Natural killer cell (primary cell): ENCODE results near the gene PSMD14. TPM values are rescaled to one million over a fixed set of nuclear protein-coding genes. Genes with fewer than 3 reads are reported as not detected.

Experiments used
- ATAC-seq, 3 donors: fragments of 150-1000 bp in 2 of 3; fragments of 200-7000 bp in 1 of 3; cut with Tn5 transposase; 1 replicate in 1 of 3; 2 replicates in 2 of 3; pipeline ENCODE4 v1.10.0; 2021; ENCODE audit warnings: mild to moderate bottlenecking in 2 of 3, moderate library complexity in 2 of 3
- DNase-seq, 2 donors: peaks; one replicate each; pipeline versions ENCODE4 v3.0.0 to v3.0.0-alpha.2; 2013 to 2021; ENCODE audit warnings: mixed read lengths in 1 of 2
- H3K27ac ChIP-seq: one replicate; pipeline ENCODE4 v1.5.1; 2013; ENCODE audit warnings: mild to moderate bottlenecking, low read length
- H3K27me3 ChIP-seq: one replicate; pipeline ENCODE4 v1.6.1; 2013; ENCODE audit warnings: low read length; ENCODE audit not compliant: control insufficient read depth, insufficient read depth
- H3K36me3 ChIP-seq: one replicate; pipeline ENCODE4 v1.6.1; 2013; ENCODE audit warnings: low read length; ENCODE audit not compliant: control insufficient read depth, insufficient read depth
- H3K4me1 ChIP-seq: one replicate; pipeline ENCODE4 v1.6.1; 2013; ENCODE audit warnings: low read length; ENCODE audit not compliant: control insufficient read depth, insufficient read depth
- H3K4me3 ChIP-seq: one replicate; pipeline ENCODE4 v1.5.1; 2013; ENCODE audit warnings: low read length
- H3K9me3 ChIP-seq: one replicate; pipeline ENCODE4 v1.6.1; 2013; ENCODE audit warnings: low read length; ENCODE audit not compliant: control insufficient read depth, insufficient read depth
- H3K27ac Mint-ChIP-seq, 2 donors: one replicate each; pipeline ENCODE4 v1.8.0; 2022; ENCODE audit warnings: mild to moderate bottlenecking in 2 of 2, mixed read lengths in 2 of 2, moderate library complexity in 1 of 2
- H3K27me3 Mint-ChIP-seq, 2 donors: one replicate each; pipeline ENCODE4 v1.8.0; 2022; ENCODE audit warnings: low read depth in 2 of 2, mixed read lengths in 2 of 2
- H3K36me3 Mint-ChIP-seq: one replicate; pipeline ENCODE4 v1.8.0; 2022; ENCODE audit warnings: mixed read lengths
- H3K4me1 Mint-ChIP-seq, 2 donors: one replicate each; pipeline ENCODE4 v1.8.0; 2022; ENCODE audit warnings: mixed read lengths in 2 of 2
- H3K4me3 Mint-ChIP-seq: one replicate; pipeline ENCODE4 v1.8.0; 2022; ENCODE audit warnings: mild to moderate bottlenecking, moderate library complexity, mixed read lengths
- H3K9me3 Mint-ChIP-seq, 2 donors: one replicate each; pipeline ENCODE4 v1.8.0; 2022; ENCODE audit warnings: mixed read lengths in 2 of 2
- CTCF ChIP-seq: fragments of 200-600 bp; IDR thresholded peaks from one replicate; pipeline ENCODE4 v1.8.0; 2022; ENCODE audit warnings: antibody characterized with exemption
- WGBS: methylation state at CpG from one replicate; pipeline ENCODE4 v1.1.7; 2013; ENCODE audit warnings: missing lambda C conversion rate; ENCODE audit not compliant: insufficient coverage; 5-methylcytosine and 5-hydroxymethylcytosine counted together
- intact Hi-C: fragments of 100-400 bp; cut with micrococcal nuclease; formaldehyde crosslinking; loops from one replicate; pipeline ENCODE4 v1.14.2; 2022
- total RNA-seq, 4 donors: library from RNA; stranded (reverse); fragments of 120-200 nt in 1 of 4; gene quantifications; one replicate each; pipeline versions ENCODE4 v1.2.3 to v1.2.4, GENCODE V29; 2013 to 2022

PSMD14 gene
- total RNA-seq, 3 donors from 2014 or later (not counting 1 experiment from before 2014, with no cell fraction given) = 34.2 to 40.9 (median 36.2) TPM

DNA sequence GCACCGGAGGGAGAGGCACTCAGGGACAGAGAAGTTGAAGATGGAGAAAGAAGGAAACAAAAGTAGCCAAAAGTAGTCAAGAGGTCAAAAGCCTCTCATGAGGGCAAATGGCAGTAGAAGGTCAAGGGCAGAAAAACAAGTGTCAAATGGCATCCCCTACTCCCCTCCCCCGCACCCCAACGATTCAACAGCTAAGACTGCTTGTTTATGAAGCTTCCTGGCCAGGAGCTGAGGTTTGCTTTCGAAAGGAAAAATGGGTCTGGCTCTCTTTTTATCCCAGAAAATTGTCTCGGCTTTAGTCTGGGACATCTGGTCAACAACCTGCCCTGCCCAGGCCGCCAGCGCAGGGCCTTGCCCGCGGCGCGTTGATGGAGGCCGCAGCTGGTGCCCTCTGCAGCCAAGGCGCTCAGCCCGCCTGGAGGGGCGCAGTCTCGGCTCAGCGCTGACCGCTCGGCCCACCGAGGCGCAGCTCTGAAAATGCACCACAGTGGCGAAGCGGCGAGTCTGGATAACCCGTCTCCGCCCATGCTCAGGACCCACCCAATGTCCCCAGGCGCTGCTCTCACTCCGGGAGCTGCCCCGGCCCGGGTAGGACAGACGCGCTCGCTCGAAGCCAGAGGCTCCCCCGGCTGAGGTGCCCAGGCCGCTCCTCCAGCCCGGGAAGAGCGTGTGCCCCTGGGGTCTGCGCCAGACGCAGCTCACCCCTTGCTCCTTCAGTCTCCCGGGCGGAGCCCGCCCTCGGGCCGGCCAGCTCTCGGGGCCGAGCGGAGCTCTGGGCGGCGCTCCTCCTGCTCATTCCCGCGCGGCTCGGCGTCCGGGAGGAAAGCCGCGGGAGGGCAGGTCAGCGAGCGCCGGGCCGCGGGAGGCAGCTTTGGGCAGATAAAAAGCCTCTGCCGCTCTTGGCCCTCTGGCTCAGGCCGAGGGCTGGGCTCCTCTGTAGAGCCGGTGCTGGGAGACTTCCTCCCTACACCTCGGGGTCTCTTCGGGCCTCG, 106.1 kb downstream of the PSMD14 start:
- H3K27ac ChIP-seq = no peak overlapping the region
- ATAC-seq = peak; percentile 44 to 64 (median 50)
- peaks cover 36% of the 10 kb centered on the region for H3K4me1 ChIP-seq
- DNase-seq = peak in 1 of 2 donors; percentile 21
- no peak overlapping the region for H3K27ac Mint-ChIP-seq
- H3K36me3 Mint-ChIP-seq = peaks cover 9% of the 10 kb centered on the region
- peaks cover 1% of the 10 kb centered on the region for H3K36me3 ChIP-seq
- no peak overlapping the region for H3K4me3 ChIP-seq
- intact Hi-C loops = no loop called here
- peaks cover 42% of the 10 kb centered on the region for H3K27me3 ChIP-seq
- H3K27me3 Mint-ChIP-seq = peaks cover 46 to 54% of the 10 kb centered on the region in 2 donors
- no peaks in the 10 kb centered on the region for H3K9me3 ChIP-seq
- H3K9me3 Mint-ChIP-seq = no peaks in the 10 kb centered on the region
- 7% methylated on average over 69 of the region's 69 CpGs for WGBS
- H3K4me3 Mint-ChIP-seq = peak overlapping the region; percentile 83
- no peak for TF ChIP-seq CTCF
- H3K4me1 Mint-ChIP-seq = peaks cover 37 to 47% of the 10 kb centered on the region in 2 donors

DNA sequence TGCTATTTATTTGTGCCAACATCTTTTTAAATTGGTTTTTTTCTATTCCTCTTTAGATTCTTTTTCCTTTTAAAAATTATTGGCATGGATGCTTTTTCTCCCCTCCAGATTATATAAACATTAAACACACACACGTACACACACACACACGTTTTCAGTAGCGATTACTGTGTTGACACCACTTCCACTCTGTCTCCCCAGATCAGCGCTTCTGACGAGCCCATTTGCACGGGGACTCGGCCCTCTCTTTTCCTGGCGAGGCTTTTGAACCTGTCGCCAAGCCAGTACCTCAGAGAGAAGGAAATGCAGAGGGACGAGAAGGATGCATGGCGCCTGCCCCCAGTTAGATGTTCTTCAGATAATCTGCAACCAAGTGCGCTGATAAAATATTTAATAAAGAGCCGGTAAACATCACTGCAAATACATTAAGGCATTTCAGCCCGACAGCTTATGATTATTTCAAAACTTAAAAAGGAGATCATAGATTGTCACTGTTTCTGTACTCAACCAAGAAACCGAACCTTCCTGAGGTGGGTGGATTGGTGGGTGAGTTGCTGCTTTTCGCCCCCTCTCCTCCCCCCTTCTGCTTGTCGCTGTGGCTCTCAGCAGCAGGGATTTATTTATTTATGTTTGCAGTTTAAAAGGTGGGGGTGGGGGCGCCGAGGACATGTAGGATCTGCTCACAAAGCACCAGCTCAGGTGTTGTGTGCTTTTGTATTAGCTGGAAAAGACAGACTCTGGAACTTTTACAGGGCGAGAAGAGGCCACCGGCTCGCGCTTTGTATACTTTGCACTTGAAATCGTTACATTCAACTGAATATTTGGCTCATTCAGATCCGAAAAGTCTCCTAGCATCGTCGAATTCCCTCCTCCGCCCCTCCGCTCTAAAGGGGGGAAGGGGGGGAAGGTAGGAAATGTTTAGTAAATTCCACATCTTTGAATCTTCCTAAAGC, 107.1 kb downstream of the PSMD14 start:
- TF ChIP-seq CTCF = no peak
- Histone ChIP-seq H3K9me3 (no peaks in the 10 kb centered on the region), H3K27me3 (peaks cover 48% of the 10 kb centered on the region), H3K4me3 (no peak overlapping the region), H3K27ac (no peak overlapping the region), H3K4me1 (peaks cover 37% of the 10 kb centered on the region), H3K36me3 (peaks cover 1% of the 10 kb centered on the region)
- Mint-ChIP-seq H3K27me3 (peaks cover 51 to 64% of the 10 kb centered on the region in 2 donors), H3K9me3 (no peaks in the 10 kb centered on the region), H3K4me1 (peaks cover 37 to 48% of the 10 kb centered on the region in 2 donors), H3K27ac (no peak overlapping the region), H3K36me3 (peaks cover 9% of the 10 kb centered on the region), H3K4me3 (peak overlapping the region; percentile 79)
- intact Hi-C loops = no loop called here
- ATAC-seq (peak in 2 of 3 donors; percentile 31 to 47), DNase-seq (peak in 1 of 2 donors; percentile 33)
- 9% methylated on average over 24 of the region's 29 CpGs for WGBS

DNA sequence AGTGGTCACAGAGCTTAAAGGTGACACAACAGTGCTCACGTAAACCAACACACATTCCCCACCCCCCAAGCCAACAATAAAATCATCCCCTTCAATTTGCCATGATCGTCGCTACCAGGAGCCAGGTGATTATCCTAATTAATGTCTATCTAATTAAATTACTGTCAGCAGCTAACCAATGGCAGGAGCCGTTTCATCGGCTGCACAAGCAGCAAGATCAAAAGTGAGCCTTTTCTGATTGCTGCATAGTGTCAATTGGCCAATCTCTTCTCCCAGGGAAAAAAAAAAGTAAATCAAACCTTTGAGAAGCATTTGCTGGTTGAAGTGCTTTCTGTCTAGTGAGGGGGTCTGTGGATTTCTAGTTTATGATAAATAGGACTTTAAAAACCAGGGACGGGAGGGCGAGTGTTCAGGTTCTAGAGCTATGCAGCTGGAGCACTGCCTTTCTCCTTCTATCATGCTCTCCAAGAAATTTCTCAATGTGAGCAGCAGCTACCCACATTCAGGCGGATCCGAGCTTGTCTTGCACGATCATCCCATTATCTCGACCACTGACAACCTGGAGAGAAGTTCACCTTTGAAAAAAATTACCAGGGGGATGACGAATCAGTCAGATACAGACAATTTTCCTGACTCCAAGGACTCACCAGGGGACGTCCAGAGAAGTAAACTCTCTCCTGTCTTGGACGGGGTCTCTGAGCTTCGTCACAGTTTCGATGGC, 107.9 kb downstream of the PSMD14 start, which contains the start of gene TBR1:
TSS of gene TBR1 (plus strand) at position 311 of the 721 bp plus-strand sequence. CDS start at position 425, 114 bp downstream.
- Histone ChIP-seq H3K27me3 (peaks cover 55% of the 10 kb centered on the region), H3K4me1 (peaks cover 40% of the 10 kb centered on the region), H3K4me3 (no peak within 1 kb of the TSS), H3K27ac (no peak within 1 kb of the TSS), H3K9me3 (no peaks in the 10 kb centered on the region), H3K36me3 (peaks cover 1% of the 10 kb centered on the region)
- DNase-seq = peak in 1 of 2 donors; percentile 31
- Mint-ChIP-seq H3K36me3 (peaks cover 7% of the 10 kb centered on the region), H3K9me3 (no peaks in the 10 kb centered on the region), H3K27me3 (peaks cover 59 to 73% of the 10 kb centered on the region in 2 donors), H3K4me1 (peaks cover 37 to 50% of the 10 kb centered on the region in 2 donors), H3K27ac (no peak within 1 kb of the TSS), H3K4me3 (peak within 1 kb of the TSS; percentile 79)
- WGBS = 9% methylated on average over 16 of the region's 16 CpGs
- intact Hi-C loops = no loop called here
- no peak for TF ChIP-seq CTCF
- no peak for ATAC-seq
